ENCODE measurements around the gene FADS6. TPM values are rescaled to one million over a fixed set of nuclear protein-coding genes. Genes with fewer than 3 reads are reported as not detected.

FADS6 gene
- total RNA-seq, 1 donor from 2014 or later: not detected

- H3K9me3 ChIP-seq (replicated peaks): no peaks in the 10 kb centered on the region
- TF ChIP-seq CTCF (IDR thresholded peaks at IDR 0.05; ENCODE audit: borderline replicate concordance): no peak
- intact Hi-C loops (cut with micrococcal nuclease): no loop called here
- no peaks in the 10 kb centered on the region for H3K36me3 ChIP-seq
- no peaks in the 10 kb centered on the region for H3K4me1 ChIP-seq
- no peak overlapping the region for H3K4me3 ChIP-seq
- DNase-seq: no peak
- peaks cover 53% of the 10 kb centered on the region for H3K27me3 ChIP-seq (ENCODE audit: low read depth)
- H3K27ac ChIP-seq (replicated peaks): no peak overlapping the region
Measured at GRCh38 chr17:74901353-74902135, 8.1 kb upstream of the FADS6 start.

GRCh38 chr17:74900208-74900607, 6.8 kb upstream of the FADS6 start:
- no peak overlapping the region for H3K4me3 ChIP-seq
- no peak for DNase-seq
- no peaks in the 10 kb centered on the region for H3K9me3 ChIP-seq (replicated peaks)
- no peaks in the 10 kb centered on the region for H3K4me1 ChIP-seq
- intact Hi-C loops (cut with micrococcal nuclease): no loop called here
- no peaks in the 10 kb centered on the region for H3K36me3 ChIP-seq
- no peak for TF ChIP-seq CTCF (IDR thresholded peaks at IDR 0.05; ENCODE audit: borderline replicate concordance)
- H3K27ac ChIP-seq (replicated peaks): no peak overlapping the region
- peaks cover 53% of the 10 kb centered on the region for H3K27me3 ChIP-seq (ENCODE audit: low read depth)

- no peak for TF ChIP-seq CTCF (IDR thresholded peaks at IDR 0.05; ENCODE audit: borderline replicate concordance)
- Histone ChIP-seq H3K27ac (replicated peaks) (no peak overlapping the region), H3K27me3 (ENCODE audit: low read depth) (peaks cover 53% of the 10 kb centered on the region), H3K9me3 (replicated peaks) (no peaks in the 10 kb centered on the region), H3K36me3 (no peaks in the 10 kb centered on the region), H3K4me3 (no peak overlapping the region), H3K4me1 (peaks cover 5% of the 10 kb centered on the region)
- no peak for DNase-seq
- intact Hi-C loops (cut with micrococcal nuclease): no loop called here
Measured at GRCh38 chr17:74898376-74898946, 5.0 kb upstream of the FADS6 start.

GRCh38 chr17:74893936-74894671, 671 bp upstream of the FADS6 start:
- no peak for DNase-seq
- intact Hi-C loops (cut with micrococcal nuclease): no loop called here
- H3K36me3 ChIP-seq: no peaks in the 10 kb centered on the region
- H3K9me3 ChIP-seq (replicated peaks): no peaks in the 10 kb centered on the region
- H3K4me3 ChIP-seq: peak overlapping the region; percentile 60
- TF ChIP-seq CTCF (IDR thresholded peaks at IDR 0.05; ENCODE audit: borderline replicate concordance): no peak
- H3K27me3 ChIP-seq (ENCODE audit: low read depth): peaks cover 81% of the 10 kb centered on the region
- H3K27ac ChIP-seq (replicated peaks): no peak overlapping the region
- H3K4me1 ChIP-seq: peaks cover 11% of the 10 kb centered on the region

GRCh38 chr17:74892013-74892841, 1.2 kb downstream of the FADS6 start:
- H3K36me3 ChIP-seq: no peaks in the 10 kb centered on the region
- no peak for TF ChIP-seq CTCF (IDR thresholded peaks at IDR 0.05; ENCODE audit: borderline replicate concordance)
- H3K4me1 ChIP-seq: peaks cover 11% of the 10 kb centered on the region
- DNase-seq: no peak
- H3K27me3 ChIP-seq (ENCODE audit: low read depth): peaks cover 93% of the 10 kb centered on the region
- no peak overlapping the region for H3K27ac ChIP-seq (replicated peaks)
- no peak overlapping the region for H3K4me3 ChIP-seq
- intact Hi-C loops (cut with micrococcal nuclease): no loop called here
- H3K9me3 ChIP-seq (replicated peaks): no peaks in the 10 kb centered on the region

Data from left ventricle myocardium inferior (tissue), 1 donor.